Fibroblast of the conjunctiva (primary cell): Measurements from ENCODE around the gene PPP1R1B.
"Not testable (repeated sequence)": the region's sequence is repeated elsewhere in the genome, so short reads cannot be mapped to it uniquely, and the experiment has no call there.

ENCODE experiments used
- DNase-seq: peaks from one replicate; pipeline ENCODE4 v3.0.0-alpha.2; 2010; ENCODE audit warnings: low read depth

The PPP1R1B gene

GRCh38 chr17:39626171-39627046 is at the start of gene PPP1R1B:
PPP1R1B (plus strand) TSS chr17:39626952; CDS start chr17:39627393, 441 bp downstream.
- DNase-seq: no peak

DNA sequence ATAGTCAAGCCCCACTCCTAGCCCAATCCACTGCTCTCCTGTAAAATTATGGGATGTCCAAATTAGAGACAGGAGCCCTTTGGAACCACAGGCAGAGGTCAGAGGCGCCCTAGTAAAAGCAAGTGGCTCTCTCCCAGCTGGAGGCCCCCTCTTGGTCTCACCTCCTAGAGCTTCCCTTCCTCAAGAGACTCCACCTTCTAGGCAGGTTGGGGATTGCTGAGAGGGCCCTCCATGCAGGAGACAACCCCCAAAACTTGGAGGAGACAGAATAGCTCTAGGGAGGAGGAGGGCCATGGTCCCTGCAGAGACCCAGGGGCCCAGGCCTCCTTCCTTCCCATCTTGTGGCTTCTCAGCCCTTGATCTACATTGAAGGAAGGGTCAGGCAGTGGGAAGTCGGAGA is 48.5 kb upstream of the PPP1R1B start:
- DNase-seq: no peak

DNA sequence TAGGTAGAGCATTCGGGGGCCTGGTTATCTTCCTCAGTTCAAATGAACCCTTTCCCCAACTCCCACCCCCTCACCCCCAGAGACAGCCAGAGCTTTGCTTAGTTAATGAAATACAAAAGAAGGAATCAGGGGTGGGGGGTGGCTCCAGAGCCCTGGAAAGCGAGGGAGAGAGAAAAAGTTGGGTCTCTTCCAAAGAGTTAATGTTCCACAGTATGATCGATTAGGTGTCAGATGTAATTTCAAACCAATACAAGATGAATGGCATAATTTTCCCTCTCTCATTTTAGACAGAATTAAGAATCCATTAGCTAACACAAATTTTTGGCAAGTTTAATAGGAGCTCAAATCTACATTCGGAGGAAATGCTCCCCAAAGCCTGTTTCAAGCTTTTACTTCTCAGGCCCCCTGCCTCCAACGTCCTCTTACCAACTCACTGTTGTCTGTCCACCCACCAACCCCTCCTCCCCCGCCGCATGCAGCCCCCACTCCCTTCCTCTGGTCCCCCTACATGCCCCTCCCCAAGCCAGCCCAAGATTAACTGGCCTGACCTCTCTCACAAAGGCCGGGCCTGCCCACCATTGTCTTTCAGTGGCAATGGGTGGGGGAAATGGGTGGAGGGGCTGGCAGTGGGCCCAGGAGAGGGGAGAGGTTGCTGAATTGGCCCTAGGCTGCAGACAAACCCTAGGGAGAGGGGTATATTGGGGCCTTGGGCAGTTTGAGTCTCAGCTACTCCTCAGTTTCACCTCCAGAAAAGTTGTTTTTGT is 47.3 kb upstream of the PPP1R1B start:
- DNase-seq: no peak

DNA sequence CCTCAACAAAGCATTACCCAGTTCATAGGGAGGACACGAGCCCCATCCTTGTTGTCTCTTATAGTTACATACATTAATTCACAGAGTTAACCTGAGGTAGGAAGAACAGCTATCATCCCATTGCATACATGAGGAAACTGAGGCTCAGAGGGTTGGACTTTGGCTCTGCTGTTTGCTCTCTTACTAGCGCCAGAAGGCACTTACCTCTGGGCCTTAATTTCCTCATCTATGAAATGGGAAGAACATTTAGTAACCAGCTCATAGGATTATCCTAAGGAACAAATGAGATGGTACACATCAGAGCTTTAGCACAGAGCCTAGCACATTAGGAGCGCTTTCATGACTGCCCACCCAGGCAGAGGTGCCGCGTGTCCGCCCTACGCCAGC is 46.7 kb upstream of the PPP1R1B start:
- DNase-seq: no peak

- no peak for DNase-seq
Measured at GRCh38 chr17:39581071-39581758, 45.5 kb upstream of the PPP1R1B start.

DNA sequence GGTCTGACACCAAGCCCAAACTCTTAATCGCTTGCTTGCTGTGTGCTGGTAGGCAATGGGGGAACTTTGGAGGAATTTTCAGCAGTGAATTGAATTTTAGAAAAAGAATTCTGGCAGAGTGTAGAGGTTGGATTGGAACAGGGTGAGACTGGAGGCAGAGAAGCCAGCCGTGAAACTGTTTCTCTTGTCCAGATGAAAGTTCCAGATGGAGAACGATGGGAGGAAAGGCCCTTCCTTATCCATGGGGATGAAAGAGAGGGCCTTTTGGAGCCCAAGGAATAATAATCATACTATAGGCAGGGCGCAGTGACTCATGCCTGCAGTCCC is 45.0 kb upstream of the PPP1R1B start:
- no peak for DNase-seq

- no peak for DNase-seq
Measured at GRCh38 chr17:39582658-39583057, 44.1 kb upstream of the PPP1R1B start.

DNA sequence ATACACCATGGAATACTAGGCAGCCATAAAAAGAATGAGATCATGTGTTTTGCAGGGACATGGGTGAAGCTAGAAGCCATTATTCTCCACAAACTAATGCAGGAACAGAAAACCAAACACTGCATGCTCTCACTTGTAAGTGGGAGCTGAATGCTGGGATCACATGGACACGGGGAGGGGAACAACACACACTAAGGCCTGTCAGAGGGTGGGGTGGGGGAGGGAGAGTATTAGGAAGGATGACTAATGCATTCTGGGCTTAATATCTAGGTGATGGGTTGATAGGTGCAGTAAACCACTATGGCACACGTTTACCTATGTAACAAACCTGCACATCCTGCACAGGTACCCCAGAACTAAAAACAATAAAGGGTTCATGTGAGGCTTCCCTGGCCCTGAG is 36.6 kb upstream of the PPP1R1B start:
- not testable (repeated sequence) for DNase-seq

DNA sequence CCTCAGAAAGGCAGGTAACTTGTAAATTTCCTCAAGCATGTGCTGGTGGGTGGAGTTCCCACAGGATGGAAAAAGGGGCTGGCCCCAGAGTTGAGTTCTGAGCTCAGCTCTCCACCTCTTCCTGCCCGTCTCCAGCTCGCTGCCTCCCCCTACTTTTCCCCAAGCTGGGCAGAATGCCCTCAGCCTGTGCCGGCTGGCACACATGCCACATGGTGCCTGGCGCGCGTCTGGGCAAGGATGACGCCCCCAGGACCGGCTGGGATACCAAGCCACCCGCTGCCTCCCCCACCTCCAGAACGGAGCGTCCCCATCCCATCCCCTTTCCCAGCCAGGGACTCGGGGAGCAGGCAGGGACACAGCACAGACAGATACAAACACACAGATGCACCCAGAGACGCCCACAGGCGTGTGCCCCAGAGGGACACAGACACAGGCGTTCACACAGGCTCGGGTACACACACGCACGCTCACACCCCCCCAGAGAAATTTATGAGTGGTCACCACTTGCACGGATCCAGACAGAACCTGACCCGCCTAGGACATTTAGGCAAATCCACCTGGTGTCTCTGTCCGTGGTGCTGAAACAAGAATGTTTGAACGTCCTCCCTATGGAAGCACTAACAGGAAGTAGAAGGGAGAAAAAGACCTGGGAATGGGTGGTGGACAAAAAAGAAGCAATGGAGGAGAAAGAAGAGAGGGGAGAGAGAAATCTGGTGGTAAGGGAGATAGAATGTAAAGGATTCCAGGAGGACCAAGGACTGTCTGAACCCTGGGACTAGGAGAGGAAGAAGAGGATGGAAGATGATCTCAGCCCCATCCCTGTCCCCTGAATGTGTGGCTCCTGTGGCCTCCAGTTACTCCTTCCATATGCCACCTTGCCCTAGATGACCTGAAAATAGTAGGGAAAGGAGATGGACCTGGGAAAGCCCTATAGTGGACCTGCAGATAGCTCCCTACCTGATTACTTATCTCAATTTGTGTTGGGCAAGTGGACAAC is 34.5 kb upstream of the PPP1R1B start:
- peak; percentile 5 for DNase-seq

GRCh38 chr17:39593371-39593770 is 33.4 kb upstream of the PPP1R1B start:
- no peak for DNase-seq

DNA sequence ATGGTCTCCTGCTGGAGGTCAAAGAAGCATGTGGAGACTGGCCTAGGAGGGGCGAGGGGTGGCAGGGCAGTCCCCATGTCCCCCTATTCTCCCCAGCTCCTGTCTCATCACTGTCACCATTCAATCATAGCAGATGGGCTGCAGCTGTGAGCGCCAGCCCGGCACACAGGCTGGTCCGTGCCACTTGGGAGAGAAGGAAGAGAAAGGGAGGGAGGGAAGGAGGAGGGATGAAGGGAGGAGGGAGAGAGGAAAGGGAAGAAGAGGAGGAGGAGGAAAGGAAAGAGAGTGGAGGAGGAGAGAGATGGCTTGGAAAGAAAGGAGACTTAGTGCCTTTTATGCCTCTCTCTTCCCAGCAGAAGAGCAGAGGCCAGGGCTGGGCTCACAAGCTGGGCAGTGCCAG is 31.5 kb upstream of the PPP1R1B start:
- no peak for DNase-seq

DNA sequence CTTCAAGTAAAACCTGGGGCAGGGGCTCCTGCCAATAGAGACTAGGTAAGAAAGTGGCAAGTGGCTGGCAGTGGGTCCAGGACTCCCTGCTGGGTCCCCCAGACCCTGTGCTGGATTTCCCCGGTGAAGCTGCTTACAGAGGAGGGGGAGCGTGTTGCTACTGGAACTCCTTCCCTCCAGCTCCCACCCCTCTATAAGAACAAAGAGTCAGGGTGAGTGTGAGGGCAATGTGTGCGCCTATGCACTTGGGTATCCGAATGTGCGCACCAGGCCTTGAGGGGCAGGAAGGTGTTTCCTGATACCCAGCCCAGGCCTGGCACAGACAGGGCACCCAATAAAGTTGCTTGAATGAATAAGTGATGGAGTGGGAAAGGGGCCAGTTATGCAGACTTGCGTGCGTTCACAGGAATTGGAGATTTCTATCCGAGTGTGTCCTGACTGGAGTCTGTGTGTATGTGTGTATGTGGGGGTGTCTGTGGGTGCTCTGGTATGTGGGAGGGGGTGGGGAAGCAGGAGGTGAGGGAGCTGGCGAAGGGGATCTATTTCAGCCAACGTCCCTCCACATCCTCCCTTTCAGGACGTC is 30.7 kb upstream of the PPP1R1B start:
- DNase-seq: no peak

DNA sequence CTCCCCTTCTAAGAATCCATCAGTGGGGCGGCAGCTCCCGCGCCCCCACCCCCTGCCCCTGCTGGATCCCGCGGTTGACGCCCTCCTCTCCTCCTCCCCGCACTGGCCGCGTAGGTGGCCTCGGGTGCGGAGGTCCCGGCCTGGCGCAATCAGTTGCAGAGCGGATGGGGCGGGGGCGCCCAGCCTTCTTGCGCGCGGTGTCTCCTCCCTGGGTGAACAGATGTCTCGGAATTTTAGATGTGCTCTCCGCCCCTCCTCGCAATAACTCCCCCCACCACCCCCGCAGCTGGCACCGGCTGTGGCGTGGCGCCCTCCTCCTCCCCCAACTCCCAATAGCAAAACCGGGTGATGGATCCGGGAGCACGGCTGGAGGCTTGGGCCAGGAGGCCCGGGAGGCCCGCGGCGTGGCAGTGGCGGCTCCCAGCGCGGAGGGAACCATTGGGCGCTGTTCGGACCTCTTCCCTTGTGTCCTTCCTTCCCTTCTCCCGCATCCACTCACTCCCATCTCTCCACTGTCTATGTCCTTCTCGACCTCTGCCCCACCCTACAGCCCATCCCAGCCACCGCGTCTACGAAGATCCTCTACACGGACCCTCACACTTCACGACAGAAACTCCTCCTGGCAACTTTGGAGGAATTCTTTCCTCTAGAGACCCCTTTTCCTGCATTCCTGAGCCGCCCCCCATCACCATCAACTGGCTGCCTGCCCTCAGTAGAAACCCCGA is 30.0 kb upstream of the PPP1R1B start:
- DNase-seq: no peak

DNA sequence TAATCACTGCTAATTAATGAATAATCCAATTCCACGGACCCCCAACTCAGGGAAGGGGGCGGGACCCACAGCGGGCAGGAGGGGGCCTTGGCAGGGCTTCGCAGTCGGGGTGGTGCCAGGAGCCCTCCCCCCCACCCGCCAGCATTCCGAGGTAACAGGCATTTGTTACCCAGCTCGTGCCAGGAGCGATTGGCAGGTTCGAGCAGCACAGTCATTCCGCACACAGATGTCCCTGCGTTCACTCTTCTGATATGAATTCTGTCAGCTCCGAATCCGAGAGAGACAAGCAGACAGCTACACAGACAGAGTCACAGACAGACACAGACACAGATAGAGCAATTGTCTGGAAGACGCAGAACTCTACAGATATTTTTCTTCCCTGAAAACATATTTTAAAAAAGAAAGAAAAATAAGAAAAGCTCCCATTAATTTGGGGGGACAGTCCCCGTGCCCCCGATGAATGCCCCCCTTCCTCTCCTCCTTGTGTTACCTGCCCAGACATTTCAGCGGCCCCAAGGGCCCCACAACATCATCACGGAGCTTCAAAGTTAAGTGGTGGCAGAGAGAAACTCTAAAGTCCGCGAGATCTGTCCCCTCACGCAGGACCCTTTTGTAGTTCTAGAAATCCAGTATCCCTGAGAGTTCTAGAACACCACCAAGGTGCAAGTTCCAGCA is 29.2 kb upstream of the PPP1R1B start:
- no peak for DNase-seq

DNA sequence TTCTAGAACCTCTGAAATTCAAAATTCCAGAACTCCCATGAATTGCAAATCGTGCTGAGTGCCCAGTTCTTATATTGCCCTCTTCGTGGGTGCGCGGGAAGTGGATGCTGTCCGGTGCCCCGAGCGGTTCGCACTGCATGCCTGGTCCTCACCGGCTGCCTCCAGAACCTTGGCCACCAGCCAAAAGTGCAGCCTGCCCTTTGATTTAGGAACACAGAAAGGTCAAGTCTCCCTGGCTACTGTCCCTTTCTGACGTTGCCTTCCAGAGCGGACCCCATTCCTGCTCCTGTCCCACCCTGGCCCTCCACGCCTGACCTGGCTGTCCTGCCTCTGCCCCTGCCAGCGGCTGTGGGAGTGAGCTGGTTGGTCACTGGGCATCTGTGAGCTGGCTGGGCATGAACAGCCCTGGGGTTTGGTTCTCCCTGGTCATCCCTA is 28.7 kb upstream of the PPP1R1B start:
- no peak for DNase-seq

GRCh38 chr17:39598630-39599003 is 28.1 kb upstream of the PPP1R1B start:
- no peak for DNase-seq

DNA sequence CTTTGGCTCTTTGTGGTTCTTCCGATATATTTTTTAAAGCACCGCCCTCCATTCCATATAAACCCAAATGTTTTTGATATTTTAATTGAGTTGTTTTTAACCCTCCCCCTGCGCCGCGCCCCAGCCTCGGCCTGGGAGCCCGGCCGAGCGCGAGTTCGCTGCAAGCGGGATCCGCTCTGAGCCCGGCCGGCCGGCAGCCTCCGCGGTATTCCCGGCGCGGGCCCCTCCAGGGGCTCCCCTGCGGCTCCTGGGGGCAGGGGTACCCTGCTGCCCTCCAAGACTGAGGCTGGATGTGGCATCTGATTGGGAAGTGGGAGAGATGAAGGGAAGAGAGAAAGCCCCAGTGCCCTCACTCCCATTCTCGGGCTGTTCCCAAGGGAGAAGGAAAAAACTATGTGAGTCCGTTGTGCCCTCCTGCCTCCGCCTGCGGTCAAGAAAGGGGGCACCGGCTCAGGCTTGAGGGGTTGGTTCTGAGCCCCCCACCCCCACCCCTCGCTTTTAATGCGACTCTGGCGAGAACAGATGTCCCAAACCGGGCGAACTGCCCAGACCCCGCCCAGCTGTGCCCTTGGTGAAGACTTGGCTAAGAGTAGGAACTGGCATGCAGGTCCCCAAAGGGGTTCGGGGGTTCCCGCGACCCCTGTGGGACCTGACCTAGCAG is 27.6 kb upstream of the PPP1R1B start:
- DNase-seq: no peak

GRCh38 chr17:39599665-39600231 is 27.0 kb upstream of the PPP1R1B start:
- DNase-seq: no peak
